Naive B cell (primary cell): ENCODE data around the gene UAP1L1. TPM values are rescaled to one million over a fixed set of nuclear protein-coding genes. Genes with fewer than 3 reads are reported as not detected.
A peak's percentile ranks its signal among the peaks of the same experiment; 100 is the strongest.

ENCODE experiments used
- ATAC-seq, 2 donors: fragments of 150-1000 bp; cut with Tn5 transposase; 2 replicates each; pipeline ENCODE4 v1.10.0; 2021; ENCODE audit warnings: low read depth in 2 of 2, mild to moderate bottlenecking in 2 of 2, moderate library complexity in 2 of 2
- DNase-seq: peaks from one replicate; pipeline ENCODE4 v3.0.0; 2022
- H3K27ac Mint-ChIP-seq, 6 donors: one replicate each; pipeline ENCODE4 v1.8.0; 2020 to 2022; ENCODE audit warnings: mild to moderate bottlenecking in 6 of 6, mixed read lengths in 6 of 6, moderate library complexity in 5 of 6, inconsistent platforms in 2 of 6
- H3K27me3 Mint-ChIP-seq, 3 donors: one replicate each; pipeline ENCODE4 v1.8.0; 2021 to 2022; ENCODE audit warnings: mixed read lengths in 3 of 3, mild to moderate bottlenecking in 1 of 3
- H3K36me3 Mint-ChIP-seq, 2 donors: one replicate each; pipeline ENCODE4 v1.8.0; 2020 to 2022; ENCODE audit warnings: mixed read lengths in 2 of 2, inconsistent platforms in 1 of 2, mild to moderate bottlenecking in 1 of 2
- H3K4me1 Mint-ChIP-seq, 3 donors: one replicate each; pipeline ENCODE4 v1.8.0; 2020 to 2022; ENCODE audit warnings: mixed read lengths in 3 of 3, inconsistent platforms in 1 of 3, mild to moderate bottlenecking in 1 of 3, moderate library complexity in 1 of 3
- H3K4me3 Mint-ChIP-seq, 8 donors: one replicate each; pipeline ENCODE4 v1.8.0; 2020 to 2022; ENCODE audit warnings: mild to moderate bottlenecking in 8 of 8, mixed read lengths in 8 of 8, moderate library complexity in 8 of 8, inconsistent platforms in 2 of 8
- H3K9me3 Mint-ChIP-seq, 7 donors: one replicate each; pipeline ENCODE4 v1.8.0; 2020 to 2022; ENCODE audit warnings: mixed read lengths in 7 of 7, mild to moderate bottlenecking in 5 of 7, inconsistent platforms in 2 of 7, moderate library complexity in 1 of 7
- polyA plus RNA-seq, 6 donors: library from polyadenylated mRNA; unstranded; fragments of 300-500 nt; fragmentation: Illumina TruSeq; gene quantifications; one replicate each; pipeline ENCODE4 v1.2.3, GENCODE V29; 2021; ENCODE audit warnings: low read depth in 6 of 6

UAP1L1 gene
- polyA plus RNA-seq, 6 donors from 2014 or later, result 1.7 to 6.1 (median 3.5) TPM

DNA sequence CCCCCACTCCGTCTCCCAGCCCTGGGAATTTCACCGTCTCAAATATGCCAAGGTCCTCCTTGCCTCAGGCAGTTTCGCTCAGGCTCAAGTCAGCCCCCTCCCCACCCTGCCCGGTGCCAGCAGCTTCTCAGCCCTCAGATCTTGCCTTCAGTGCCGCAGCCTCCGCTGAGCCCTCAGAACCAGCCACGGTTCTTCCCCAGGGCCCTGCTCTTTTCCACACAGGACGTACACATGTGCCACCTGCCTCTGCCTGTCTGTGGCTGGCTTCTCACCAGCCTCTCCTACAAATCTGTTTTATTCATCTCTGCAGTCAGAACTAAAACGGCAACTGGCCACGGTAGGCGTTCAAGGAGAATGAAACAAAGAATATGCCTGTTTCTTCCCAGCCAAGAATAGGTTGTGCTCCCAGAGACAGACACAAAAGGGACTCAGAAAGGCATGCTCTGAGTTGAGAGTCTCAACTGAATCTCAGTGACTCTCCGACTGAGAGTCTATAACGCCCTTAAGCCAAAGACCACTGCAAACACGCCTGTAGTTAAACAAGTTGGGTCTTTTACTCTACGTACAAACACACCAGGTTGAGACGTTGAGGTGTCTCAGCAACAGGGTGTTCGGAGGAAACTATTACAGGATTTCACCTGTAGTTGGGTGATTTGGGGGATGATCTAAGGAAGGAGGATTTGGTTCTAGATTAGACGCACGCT lies 51.0 kb downstream of the UAP1L1 start:
- DNase-seq (no peak), ATAC-seq (no peak)
- Mint-ChIP-seq H3K4me1 (peaks cover 30 to 44% (median 36%) of the 10 kb centered on the region in 3 donors), H3K36me3 (no peaks in the 10 kb centered on the region), H3K27me3 (peaks cover 0 to 4% (median 0%) of the 10 kb centered on the region in 3 donors), H3K4me3 (peak overlapping the region; percentile 85 to 99 (median 93)), H3K27ac (peak overlapping the region; percentile 91 to 100 (median 98)), H3K9me3 (peaks cover 0 to 2% (median 0%) of the 10 kb centered on the region in 7 donors)

DNA sequence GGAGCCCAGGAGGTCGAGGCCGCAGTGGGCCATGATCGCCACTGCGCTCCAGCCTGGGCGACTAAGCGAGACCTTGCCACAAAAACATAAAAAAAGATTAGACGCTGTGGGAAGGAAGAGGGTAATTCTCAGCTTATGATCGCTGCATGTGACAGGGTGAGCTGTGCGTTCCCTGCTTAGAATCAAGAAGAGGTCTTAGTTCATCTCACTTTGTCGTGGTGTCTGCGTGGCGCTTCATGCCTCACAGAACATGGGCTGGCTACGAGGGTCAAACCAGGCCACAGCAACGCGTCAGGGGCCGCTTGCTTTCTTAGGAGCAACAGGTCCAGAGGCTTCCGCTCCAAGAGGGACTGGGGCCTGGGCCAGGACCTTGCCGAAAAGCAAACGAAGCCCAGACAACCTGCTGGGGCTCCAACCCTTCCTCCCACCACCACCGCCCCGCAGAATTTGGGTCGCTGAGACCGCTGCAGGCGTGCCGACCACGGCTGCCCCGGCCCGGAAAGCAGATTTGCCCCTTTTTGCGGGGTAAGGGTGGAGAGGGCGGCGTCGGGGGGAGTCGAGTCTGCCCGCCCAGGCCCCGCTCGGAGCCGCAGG lies 51.6 kb downstream of the UAP1L1 start:
- Mint-ChIP-seq H3K4me1 (peaks cover 27 to 38% (median 31%) of the 10 kb centered on the region in 3 donors), H3K4me3 (peak overlapping the region; percentile 85 to 99 (median 93)), H3K36me3 (no peaks in the 10 kb centered on the region), H3K27me3 (peaks cover 0 to 4% (median 0%) of the 10 kb centered on the region in 3 donors), H3K9me3 (peaks cover 0 to 2% (median 0%) of the 10 kb centered on the region in 7 donors), H3K27ac (peak overlapping the region; percentile 91 to 100 (median 98))
- peak in 1 of 2 donors; percentile 3 for ATAC-seq
- no peak for DNase-seq

DNA sequence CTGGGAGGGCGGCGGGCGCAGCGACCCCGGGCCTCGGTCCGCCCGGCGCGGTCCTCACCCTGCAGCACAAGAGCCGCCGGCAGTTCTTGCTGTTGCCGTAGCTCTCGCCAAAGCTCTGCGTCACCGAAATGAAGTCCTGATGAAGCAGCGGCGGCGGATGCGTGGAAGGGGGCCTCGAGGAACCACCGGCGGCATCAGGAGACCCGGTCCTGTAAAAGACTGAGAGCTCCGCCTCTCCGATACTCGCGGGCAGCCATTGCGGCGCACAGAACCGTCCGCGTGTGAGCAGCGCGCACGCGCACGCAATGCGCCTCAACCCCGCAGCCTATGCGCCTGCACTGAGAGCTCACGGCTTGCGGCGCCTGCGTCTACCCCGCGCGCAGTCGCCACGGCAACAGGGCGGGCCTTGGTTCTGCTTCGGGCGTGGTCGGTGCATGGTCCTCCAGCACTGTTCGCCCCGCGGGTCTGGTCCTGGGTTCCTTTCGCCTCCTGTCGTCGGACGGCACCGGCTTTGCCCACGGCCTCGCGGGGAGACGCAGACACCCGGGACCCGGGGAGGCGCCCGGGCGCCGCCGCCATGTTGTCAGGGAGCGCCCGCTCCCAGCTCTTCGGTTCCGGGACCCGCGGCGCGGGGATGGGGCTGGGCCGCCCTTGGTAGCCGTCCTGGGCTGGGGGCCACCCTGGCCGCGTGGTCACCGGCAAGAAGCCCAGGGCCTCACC lies 52.3 kb downstream of the UAP1L1 start:
- Mint-ChIP-seq H3K27ac (peak overlapping the region; percentile 36 to 99 (median 87)), H3K9me3 (peaks cover 0 to 2% (median 0%) of the 10 kb centered on the region in 7 donors), H3K27me3 (peaks cover 0 to 4% (median 2%) of the 10 kb centered on the region in 3 donors), H3K4me1 (peaks cover 27 to 38% (median 31%) of the 10 kb centered on the region in 3 donors), H3K4me3 (peak overlapping the region; percentile 85 to 99 (median 93)), H3K36me3 (no peaks in the 10 kb centered on the region)
- ATAC-seq (peak; percentile 93 to 94), DNase-seq (peak; percentile 91)

DNA sequence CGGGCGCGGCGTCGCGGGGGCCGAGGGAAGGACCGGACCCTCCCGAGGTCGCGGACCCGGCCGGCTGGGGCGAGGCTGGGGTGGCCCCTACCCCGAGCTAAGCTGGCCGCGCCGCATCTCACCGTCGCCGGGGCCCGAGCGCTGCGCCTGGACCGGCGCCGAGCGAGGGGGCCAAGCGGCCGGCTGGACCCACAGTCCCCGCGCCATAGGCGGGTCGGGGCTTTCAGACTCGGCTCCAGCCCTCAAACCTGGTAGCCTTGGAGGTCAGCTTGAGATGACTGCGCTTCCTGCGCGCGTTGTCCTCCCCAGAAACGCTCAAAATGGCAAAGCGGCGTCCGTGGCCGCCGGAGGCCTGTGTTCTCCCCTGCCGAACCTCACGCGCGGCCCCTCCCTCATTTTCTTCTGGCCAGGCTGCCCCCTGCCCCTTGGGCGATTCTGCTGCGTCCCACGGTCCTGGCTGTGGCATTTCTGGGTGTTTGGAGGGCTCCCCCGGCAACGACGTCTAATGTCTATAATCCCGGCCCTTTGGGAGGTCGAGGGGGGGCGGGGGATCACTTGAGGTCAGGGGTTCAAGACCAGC lies 52.9 kb downstream of the UAP1L1 start:
- peak overlapping the region; percentile 71 to 94 (median 82) for H3K4me3 Mint-ChIP-seq
- peaks cover 0 to 7% (median 4%) of the 10 kb centered on the region in 3 donors for H3K27me3 Mint-ChIP-seq
- H3K9me3 Mint-ChIP-seq, result peaks cover 0 to 2% (median 0%) of the 10 kb centered on the region in 7 donors
- peak overlapping the region in 4 of 6 donors; percentile 56 to 93 (median 71) for H3K27ac Mint-ChIP-seq
- no peak for DNase-seq
- H3K4me1 Mint-ChIP-seq, result peaks cover 27 to 38% (median 31%) of the 10 kb centered on the region in 3 donors
- H3K36me3 Mint-ChIP-seq, result no peaks in the 10 kb centered on the region
- no peak for ATAC-seq

Other genes starting within 250 kb of the UAP1L1 start
- gene AJM1, start 235.0 kb upstream of the UAP1L1 start, polyA plus RNA-seq, result under 1 TPM in 1 of 6 donors, not detected in 5; 0.08 TPM
- 10 to 100 TPM; 48.0 to 67.7 (median 49.6) TPM for gene PHPT1, start 228.1 kb upstream of the UAP1L1 start, polyA plus RNA-seq
- not detected for gene MAMDC4, start 225.2 kb upstream of the UAP1L1 start, polyA plus RNA-seq
- 100 to 1,000 TPM; 267 to 324 (median 299) TPM for gene EDF1, start 211.2 kb upstream of the UAP1L1 start, polyA plus RNA-seq
- gene TRAF2, start 191.0 kb upstream of the UAP1L1 start, polyA plus RNA-seq, result 10 to 100 TPM; 13.2 to 29.9 (median 18.4) TPM
- gene FBXW5, start 132.8 kb upstream of the UAP1L1 start, polyA plus RNA-seq, result 100 to 1,000 TPM in 1 of 6 donors, 10 to 100 TPM in 5; 48.2 to 105 (median 55.1) TPM
- not detected for gene C8G, start 132.3 kb upstream of the UAP1L1 start, polyA plus RNA-seq
- gene LCN12, start 125.2 kb upstream of the UAP1L1 start, polyA plus RNA-seq, result not detected
- 1 to 10 TPM in 1 of 6 donors, under 1 TPM in 1, not detected in 4; 0.41 to 1.4 TPM for gene PTGDS, start 100.0 kb upstream of the UAP1L1 start, polyA plus RNA-seq
- gene LCNL1, start 94.5 kb upstream of the UAP1L1 start, polyA plus RNA-seq, result not detected
- gene PAXX, start 85.1 kb upstream of the UAP1L1 start, polyA plus RNA-seq, result 10 to 100 TPM; 31.7 to 39.8 (median 35.6) TPM
- 1 to 10 TPM in 3 of 6 donors, under 1 TPM in 2, not detected in 1; 0.82 to 2.7 (median 1.1) TPM for gene CLIC3, start 80.9 kb upstream of the UAP1L1 start, polyA plus RNA-seq
- gene ABCA2, start 49.3 kb upstream of the UAP1L1 start, polyA plus RNA-seq, result 1 to 10 TPM in 3 of 6 donors, under 1 TPM in 2, not detected in 1; 0.63 to 3.9 (median 1.3) TPM
- 1 to 10 TPM in 5 of 6 donors, under 1 TPM in 1; 0.93 to 7.4 (median 2.9) TPM for gene FUT7, start 45.4 kb upstream of the UAP1L1 start, polyA plus RNA-seq
- under 1 TPM in 1 of 6 donors, not detected in 5; 0.68 TPM for gene NPDC1, start 31.3 kb upstream of the UAP1L1 start, polyA plus RNA-seq
- not detected for gene ENTPD2, start 23.5 kb upstream of the UAP1L1 start, polyA plus RNA-seq
- under 1 TPM in 1 of 6 donors, not detected in 5; 0.05 TPM for gene SAPCD2, start 7.0 kb upstream of the UAP1L1 start, polyA plus RNA-seq
- gene MAN1B1, start 9.5 kb downstream of the UAP1L1 start, polyA plus RNA-seq, result 10 to 100 TPM; 19.6 to 30.4 (median 24.3) TPM
- 100 to 1,000 TPM in 4 of 6 donors, 10 to 100 TPM in 2; 71.5 to 142 (median 102) TPM for gene DPP7, start 37.2 kb downstream of the UAP1L1 start, polyA plus RNA-seq
- gene GRIN1, start 61.6 kb downstream of the UAP1L1 start, polyA plus RNA-seq, result not detected
- not detected for gene LRRC26, start 92.5 kb downstream of the UAP1L1 start, polyA plus RNA-seq
- gene TMEM210, start 94.5 kb downstream of the UAP1L1 start, polyA plus RNA-seq, result not detected
- 1 to 10 TPM; 6.1 to 9.3 (median 7.5) TPM for gene ANAPC2, start 111.0 kb downstream of the UAP1L1 start, polyA plus RNA-seq
- 100 to 1,000 TPM; 112 to 145 (median 132) TPM for gene SSNA1, start 111.2 kb downstream of the UAP1L1 start, polyA plus RNA-seq
- 1 to 10 TPM in 1 of 6 donors, under 1 TPM in 5; 0.21 to 1.1 (median 0.48) TPM for gene TPRN, start 123.2 kb downstream of the UAP1L1 start, polyA plus RNA-seq
- 100 to 1,000 TPM; 119 to 191 (median 142) TPM for gene TMEM203, start 128.1 kb downstream of the UAP1L1 start, polyA plus RNA-seq
- gene NDOR1, start 128.2 kb downstream of the UAP1L1 start, polyA plus RNA-seq, result 1 to 10 TPM; 4.4 to 9.3 (median 5.2) TPM
- gene RNF208, start 144.7 kb downstream of the UAP1L1 start, polyA plus RNA-seq, result under 1 TPM in 1 of 6 donors, not detected in 5; 0.30 TPM
- gene CYSRT1, start 147.7 kb downstream of the UAP1L1 start, polyA plus RNA-seq, result not detected
- not detected for gene RNF224, start 150.0 kb downstream of the UAP1L1 start, polyA plus RNA-seq
- not detected for gene SLC34A3, start 153.4 kb downstream of the UAP1L1 start, polyA plus RNA-seq
- 10 to 100 TPM; 22.7 to 53.2 (median 40.2) TPM for gene TUBB4B, start 163.8 kb downstream of the UAP1L1 start, polyA plus RNA-seq
- gene STPG3, start 173.8 kb downstream of the UAP1L1 start, polyA plus RNA-seq, result not detected
- gene NELFB, start 177.8 kb downstream of the UAP1L1 start, polyA plus RNA-seq, result 10 to 100 TPM; 23.5 to 37.8 (median 27.2) TPM
- 1 to 10 TPM; 2.4 to 6.2 (median 4.1) TPM for gene TOR4A, start 200.2 kb downstream of the UAP1L1 start, polyA plus RNA-seq
- gene NRARP, start 224.8 kb downstream of the UAP1L1 start, polyA plus RNA-seq, result under 1 TPM in 1 of 6 donors, not detected in 5; 0.37 TPM